Testis (tissue), 2 donors: ENCODE results near the gene MAN2A2.

ENCODE experiments used
- POLR2A ChIP-seq: fragments of 450-650 bp; IDR thresholded peaks from one replicate; pipeline ENCODE4 v1.6.1; 2017; ENCODE audit warnings: antibody characterized with exemption, mild to moderate bottlenecking, moderate library complexity
- TF ChIP-seq, protein P1 (sequence below), 3 experiments: fragments of 450-650 bp in 2 of 3; fragments of 200-600 bp in 1 of 3; sonication (generic) in 1 of 3; IDR thresholded peaks; one replicate each; pipeline ENCODE4 v1.5.1; 2016 to 2019; ENCODE audit warnings: antibody characterized with exemption in 3 of 3, mild to moderate bottlenecking in 2 of 3, moderate library complexity in 1 of 3

DNA sequence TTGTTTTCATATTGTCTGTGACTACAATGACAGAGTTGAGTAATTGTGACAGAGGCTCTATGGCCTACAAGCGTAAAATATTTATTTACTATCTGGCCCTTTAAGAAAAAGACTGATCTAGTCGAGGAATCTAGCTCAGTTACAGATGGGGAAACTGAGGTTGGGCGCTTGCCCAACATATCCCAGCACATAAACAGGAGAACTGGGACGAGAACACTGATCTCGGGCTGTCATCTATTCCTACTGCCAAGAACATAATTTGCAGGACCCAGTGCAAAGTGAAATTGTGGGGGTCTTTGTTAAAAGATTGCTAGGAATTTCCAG, 16.8 kb upstream of the MAN2A2 start:
- TF ChIP-seq, protein P1, sequence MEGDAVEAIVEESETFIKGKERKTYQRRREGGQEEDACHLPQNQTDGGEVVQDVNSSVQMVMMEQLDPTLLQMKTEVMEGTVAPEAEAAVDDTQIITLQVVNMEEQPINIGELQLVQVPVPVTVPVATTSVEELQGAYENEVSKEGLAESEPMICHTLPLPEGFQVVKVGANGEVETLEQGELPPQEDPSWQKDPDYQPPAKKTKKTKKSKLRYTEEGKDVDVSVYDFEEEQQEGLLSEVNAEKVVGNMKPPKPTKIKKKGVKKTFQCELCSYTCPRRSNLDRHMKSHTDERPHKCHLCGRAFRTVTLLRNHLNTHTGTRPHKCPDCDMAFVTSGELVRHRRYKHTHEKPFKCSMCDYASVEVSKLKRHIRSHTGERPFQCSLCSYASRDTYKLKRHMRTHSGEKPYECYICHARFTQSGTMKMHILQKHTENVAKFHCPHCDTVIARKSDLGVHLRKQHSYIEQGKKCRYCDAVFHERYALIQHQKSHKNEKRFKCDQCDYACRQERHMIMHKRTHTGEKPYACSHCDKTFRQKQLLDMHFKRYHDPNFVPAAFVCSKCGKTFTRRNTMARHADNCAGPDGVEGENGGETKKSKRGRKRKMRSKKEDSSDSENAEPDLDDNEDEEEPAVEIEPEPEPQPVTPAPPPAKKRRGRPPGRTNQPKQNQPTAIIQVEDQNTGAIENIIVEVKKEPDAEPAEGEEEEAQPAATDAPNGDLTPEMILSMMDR (IDR thresholded peaks at IDR 0.05) = no peak
- no peak for TF ChIP-seq POLR2A
